Activated T-cell treated with anti-CD3 and anti-CD28 coated beads, Interleukin-2, amount 50 U/mL, for 4 hours (primary cell): ENCODE results near the gene SLC28A1. TPM values are rescaled to one million over a fixed set of nuclear protein-coding genes. Genes with fewer than 3 reads are reported as not detected.
"Not testable (repeated sequence)": the region's sequence is repeated elsewhere in the genome, so short reads cannot be mapped to it uniquely, and the experiment has no call there.

Experiments
- ATAC-seq, 2 donors: fragments of 200-7000 bp; cut with Tn5 transposase; one replicate each; pipeline ENCODE4 v1.10.0; 2021
- DNase-seq: peaks from one replicate; pipeline ENCODE4 v3.0.0-alpha.2; 2020
- H3K27me3 Mint-ChIP-seq: one replicate; pipeline ENCODE4 v1.8.0; 2021; ENCODE audit warnings: low read depth, mixed read lengths
- H3K36me3 Mint-ChIP-seq: one replicate; pipeline ENCODE4 v1.8.0; 2022; ENCODE audit warnings: mixed read lengths; ENCODE audit not compliant: insufficient read depth
- H3K4me1 Mint-ChIP-seq: one replicate; pipeline ENCODE4 v1.8.0; 2021; ENCODE audit warnings: low read depth, mixed read lengths
- H3K4me3 Mint-ChIP-seq: one replicate; pipeline ENCODE4 v1.8.0; 2021; ENCODE audit warnings: mild to moderate bottlenecking, moderate library complexity, mixed read lengths
- H3K9me3 Mint-ChIP-seq: one replicate; pipeline ENCODE4 v1.8.0; 2021; ENCODE audit warnings: mixed read lengths
- total RNA-seq, 3 donors: library from RNA; stranded (reverse); gene quantifications; one replicate each; pipeline ENCODE4 v1.2.1, GENCODE V29; 2021

SLC28A1 gene
- total RNA-seq, result not detected

GRCh38 chr15:84883916-84884781 is at the start of gene SLC28A1:
SLC28A1 (plus strand) TSS chr15:84884662; CDS start chr15:84887761, 3,099 bp downstream.
- H3K27me3 Mint-ChIP-seq, result no peaks in the 10 kb centered on the region
- no peaks in the 10 kb centered on the region for H3K36me3 Mint-ChIP-seq
- no peak within 1 kb of the TSS for H3K4me3 Mint-ChIP-seq
- H3K4me1 Mint-ChIP-seq, result no peaks in the 10 kb centered on the region
- ATAC-seq (no peak), DNase-seq (no peak)
- H3K9me3 Mint-ChIP-seq, result no peaks in the 10 kb centered on the region

- no peak for ATAC-seq
- Mint-ChIP-seq H3K9me3 (no peaks in the 10 kb centered on the region), H3K4me3 (no peak overlapping the region), H3K4me1 (no peaks in the 10 kb centered on the region), H3K27me3 (no peaks in the 10 kb centered on the region), H3K36me3 (no peaks in the 10 kb centered on the region)
- no peak for DNase-seq
Observed at GRCh38 chr15:84834969-84835368, 49.5 kb upstream of the SLC28A1 start.

GRCh38 chr15:84835661-84836337 is 48.7 kb upstream of the SLC28A1 start:
- Mint-ChIP-seq H3K4me1 (no peaks in the 10 kb centered on the region), H3K27me3 (no peaks in the 10 kb centered on the region), H3K36me3 (no peaks in the 10 kb centered on the region), H3K4me3 (no peak overlapping the region), H3K9me3 (no peaks in the 10 kb centered on the region)
- ATAC-seq (no peak), DNase-seq (no peak)

- ATAC-seq, result no peak
- Mint-ChIP-seq H3K36me3 (no peaks in the 10 kb centered on the region), H3K4me3 (no peak overlapping the region), H3K4me1 (no peaks in the 10 kb centered on the region), H3K9me3 (no peaks in the 10 kb centered on the region), H3K27me3 (no peaks in the 10 kb centered on the region)
- DNase-seq, result no peak
Observed at GRCh38 chr15:84836844-84837243, 47.6 kb upstream of the SLC28A1 start.

GRCh38 chr15:84839714-84840113 is 44.7 kb upstream of the SLC28A1 start:
- Mint-ChIP-seq H3K4me3 (no peak overlapping the region), H3K9me3 (no peaks in the 10 kb centered on the region), H3K27me3 (peaks cover 1% of the 10 kb centered on the region), H3K36me3 (no peaks in the 10 kb centered on the region), H3K4me1 (no peaks in the 10 kb centered on the region)
- no peak for ATAC-seq
- no peak for DNase-seq

- H3K4me1 Mint-ChIP-seq, result no peaks in the 10 kb centered on the region
- H3K27me3 Mint-ChIP-seq, result peaks cover 1% of the 10 kb centered on the region
- H3K4me3 Mint-ChIP-seq, result no peak overlapping the region
- no peak for ATAC-seq
- DNase-seq, result no peak
- no peaks in the 10 kb centered on the region for H3K9me3 Mint-ChIP-seq
- no peaks in the 10 kb centered on the region for H3K36me3 Mint-ChIP-seq
Observed at GRCh38 chr15:84840255-84840654, 44.2 kb upstream of the SLC28A1 start.

- no peaks in the 10 kb centered on the region for H3K4me1 Mint-ChIP-seq
- ATAC-seq (no peak), DNase-seq (no peak)
- H3K36me3 Mint-ChIP-seq, result no peaks in the 10 kb centered on the region
- H3K9me3 Mint-ChIP-seq, result no peaks in the 10 kb centered on the region
- no peak overlapping the region for H3K4me3 Mint-ChIP-seq
- H3K27me3 Mint-ChIP-seq, result peaks cover 1% of the 10 kb centered on the region
Observed at GRCh38 chr15:84840741-84841429, 43.6 kb upstream of the SLC28A1 start.

GRCh38 chr15:84842781-84843180 is 41.7 kb upstream of the SLC28A1 start:
- no peaks in the 10 kb centered on the region for H3K4me1 Mint-ChIP-seq
- H3K36me3 Mint-ChIP-seq, result no peaks in the 10 kb centered on the region
- H3K27me3 Mint-ChIP-seq, result peaks cover 1% of the 10 kb centered on the region
- ATAC-seq, result no peak
- no peak for DNase-seq
- H3K4me3 Mint-ChIP-seq, result no peak overlapping the region
- peaks cover 11% of the 10 kb centered on the region for H3K9me3 Mint-ChIP-seq

GRCh38 chr15:84844964-84845363 is 39.5 kb upstream of the SLC28A1 start:
- no peak for DNase-seq
- no peak for ATAC-seq
- Mint-ChIP-seq H3K4me3 (no peak overlapping the region), H3K36me3 (no peaks in the 10 kb centered on the region), H3K9me3 (peaks cover 15% of the 10 kb centered on the region), H3K27me3 (peaks cover 1% of the 10 kb centered on the region), H3K4me1 (no peaks in the 10 kb centered on the region)

GRCh38 chr15:84845631-84846030 is 38.8 kb upstream of the SLC28A1 start:
- DNase-seq, result peak; percentile 30
- H3K4me1 Mint-ChIP-seq, H3K27me3 Mint-ChIP-seq, H3K4me3 Mint-ChIP-seq, ATAC-seq, H3K36me3 Mint-ChIP-seq: not testable (repeated sequence)
- peaks cover 15% of the 10 kb centered on the region for H3K9me3 Mint-ChIP-seq

GRCh38 chr15:84846269-84846668 is 38.2 kb upstream of the SLC28A1 start:
- no peak for DNase-seq
- Mint-ChIP-seq H3K36me3 (no peaks in the 10 kb centered on the region), H3K9me3 (peaks cover 15% of the 10 kb centered on the region), H3K4me3 (no peak overlapping the region), H3K4me1 (no peaks in the 10 kb centered on the region), H3K27me3 (peaks cover 1% of the 10 kb centered on the region)
- no peak for ATAC-seq

GRCh38 chr15:84847382-84847781 is 37.1 kb upstream of the SLC28A1 start:
- no peak for ATAC-seq
- Mint-ChIP-seq H3K36me3 (no peaks in the 10 kb centered on the region), H3K4me1 (no peaks in the 10 kb centered on the region), H3K27me3 (no peaks in the 10 kb centered on the region), H3K4me3 (no peak overlapping the region), H3K9me3 (peaks cover 15% of the 10 kb centered on the region)
- DNase-seq, result no peak

GRCh38 chr15:84852212-84852611 is 32.2 kb upstream of the SLC28A1 start:
- no peaks in the 10 kb centered on the region for H3K27me3 Mint-ChIP-seq
- no peak overlapping the region for H3K4me3 Mint-ChIP-seq
- no peaks in the 10 kb centered on the region for H3K36me3 Mint-ChIP-seq
- ATAC-seq (no peak), DNase-seq (no peak)
- H3K9me3 Mint-ChIP-seq, result peaks cover 6% of the 10 kb centered on the region
- no peaks in the 10 kb centered on the region for H3K4me1 Mint-ChIP-seq

GRCh38 chr15:84855136-84855535 is 29.3 kb upstream of the SLC28A1 start:
- DNase-seq, result no peak

More at GRCh38 chr15:84855136-84855535, 29.3 kb upstream of the SLC28A1 start:
- no peak for ATAC-seq
- H3K4me3 Mint-ChIP-seq, result no peak overlapping the region
- H3K27me3 Mint-ChIP-seq, result no peaks in the 10 kb centered on the region
- no peaks in the 10 kb centered on the region for H3K4me1 Mint-ChIP-seq
- no peaks in the 10 kb centered on the region for H3K9me3 Mint-ChIP-seq
- no peaks in the 10 kb centered on the region for H3K36me3 Mint-ChIP-seq
